GM23338 (cell line): Measurements from ENCODE around the gene RPS6KA4.

Experiments
- CREB1 ChIP-seq: fragments of 250-450 bp; sonication (Bioruptor Pico); IDR thresholded peaks from 2 replicates; pipeline ENCODE4 v1.5.0; 2020; ENCODE audit warnings: low read depth, mild to moderate bottlenecking, moderate library complexity
- CTCF ChIP-seq, 2 experiments: fragments of 200-600 bp in 1 of 2; sonication (generic) in 1 of 2; conservative IDR thresholded peaks; 2 replicates each; pipeline versions ENCODE4 v1.5.1 to v1.6.1; 2016 to 2017; ENCODE audit warnings: antibody characterized with exemption in 2 of 2, low read depth in 2 of 2, mild to moderate bottlenecking in 2 of 2, moderate library complexity in 1 of 2
- ETS1 ChIP-seq: IDR thresholded peaks from 2 replicates; pipeline ENCODE4 v1.6.1; 2016; ENCODE audit warnings: antibody characterized with exemption
- EZH2 ChIP-seq: fragments of 200-600 bp; sonication (generic); IDR thresholded peaks from one replicate; pipeline ENCODE4 v1.8.0; 2017; ENCODE audit warnings: antibody characterized with exemption, mild to moderate bottlenecking, low read depth; ENCODE audit not compliant: unreplicated experiment
- EZH2phosphoT487 ChIP-seq: fragments of 200-600 bp; sonication (generic); IDR thresholded peaks from one replicate; pipeline ENCODE4 v1.8.1; 2018; ENCODE audit warnings: antibody characterized with exemption; ENCODE audit not compliant: unreplicated experiment
- JUNB ChIP-seq: IDR thresholded peaks from one replicate; pipeline ENCODE4 v1.6.1; 2016; ENCODE audit warnings: antibody characterized with exemption; ENCODE audit not compliant: unreplicated experiment
- NANOG ChIP-seq: IDR thresholded peaks from 2 replicates; pipeline ENCODE4 v1.6.1; 2016; ENCODE audit warnings: antibody characterized with exemption, borderline replicate concordance
- POLR2AphosphoS5 ChIP-seq: IDR thresholded peaks from 2 replicates; pipeline ENCODE4 v1.6.1; 2016; ENCODE audit warnings: antibody characterized with exemption, low read depth
- REST ChIP-seq: IDR thresholded peaks from one replicate; pipeline ENCODE4 v1.6.1; 2018; ENCODE audit warnings: antibody characterized with exemption; ENCODE audit not compliant: unreplicated experiment
- STAT1 ChIP-seq: IDR thresholded peaks from one replicate; pipeline ENCODE4 v1.6.1; 2016; ENCODE audit warnings: antibody characterized with exemption; ENCODE audit not compliant: unreplicated experiment
- ZNF114 ChIP-seq: fragments of 250-450 bp; sonication (Bioruptor Pico); IDR thresholded peaks from 2 replicates; pipeline ENCODE4 v1.5.0; 2020; ENCODE audit warnings: mild to moderate bottlenecking, moderate library complexity
- ZNF331 ChIP-seq: fragments of 250-450 bp; sonication (Bioruptor Pico); IDR thresholded peaks from 2 replicates; pipeline ENCODE4 v1.5.0; 2020; ENCODE audit warnings: low read depth, mild to moderate bottlenecking, moderate library complexity

DNA sequence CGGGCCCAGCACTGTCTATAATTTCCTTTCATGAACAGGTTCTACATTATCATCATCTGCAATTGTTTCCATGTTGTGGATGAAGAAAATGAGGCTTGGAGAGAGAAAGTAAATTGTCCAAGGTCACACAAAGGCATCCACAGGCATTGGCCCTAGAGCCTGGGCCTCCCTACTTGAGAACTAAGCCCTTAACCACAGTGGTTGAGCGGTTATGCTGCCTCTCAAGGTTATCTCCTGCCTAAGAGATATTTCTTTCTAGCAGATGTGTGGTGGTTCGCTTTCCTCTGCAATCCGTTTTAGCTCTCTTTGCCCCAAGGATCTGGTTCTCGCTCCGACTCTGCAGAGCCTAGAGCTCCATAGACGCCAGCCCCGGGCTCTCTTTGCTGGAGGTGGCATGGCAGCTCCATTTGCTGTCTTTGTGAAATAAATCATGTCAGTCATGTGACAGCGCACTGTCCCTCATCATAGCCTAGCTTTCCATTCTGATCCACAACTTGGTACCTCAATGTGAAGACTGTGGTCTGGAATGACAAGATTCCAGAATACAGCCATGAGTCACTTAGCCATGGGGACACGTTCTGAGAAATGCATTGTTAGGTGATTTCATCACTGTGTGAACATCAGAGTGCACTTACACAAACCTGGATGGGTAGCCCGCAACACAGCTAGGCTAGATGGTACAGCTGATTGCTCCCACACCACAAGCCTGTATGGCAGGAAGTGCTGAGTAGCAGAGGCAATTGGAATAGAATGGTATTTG lies 27.2 kb downstream of the RPS6KA4 start:
- TF ChIP-seq POLR2AphosphoS5 (no peak), EZH2 (no peak), CTCF (conservative IDR thresholded peaks at IDR 0.05; ENCODE audit: low read depth in 2 of 2) (no peak), NANOG (no peak), REST (no peak), EZH2phosphoT487 (no peak), ETS1 (no peak), STAT1 (no peak), JUNB (no peak), CREB1 (CRISPR knock-in tag) (no peak), ZNF331 (CRISPR knock-in tag) (no peak), ZNF114 (CRISPR knock-in tag) (no peak)
